ENCODE results near the gene LPIN2.
"Not testable (repeated sequence)": the region's sequence is repeated elsewhere in the genome, so short reads cannot be mapped to it uniquely, and the experiment has no call there.

The LPIN2 gene

DNA sequence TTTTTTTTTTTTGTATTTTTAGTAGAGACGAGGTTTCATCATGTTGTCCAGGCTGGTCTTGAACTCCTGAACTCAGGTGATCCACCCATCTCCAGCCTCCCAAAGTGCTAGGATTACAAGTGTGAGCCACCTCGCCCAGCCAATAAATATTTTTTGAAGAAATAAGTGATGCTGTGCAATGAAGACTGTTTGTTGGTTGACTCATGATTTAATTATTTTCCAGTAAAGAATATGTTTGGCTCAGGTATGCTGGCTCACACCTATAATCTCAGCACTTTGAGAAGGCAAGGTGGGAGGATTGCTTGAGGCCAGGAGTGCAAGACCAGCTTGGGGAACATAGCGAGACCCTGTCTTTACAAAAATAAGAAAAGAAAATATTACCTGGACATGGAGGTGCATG lies 41.8 kb upstream of the LPIN2 start:
- Histone ChIP-seq H3K4me3 (ENCODE audit: low read depth in 1 of 2, low read length in 2 of 2) (no peak overlapping the region), H3K27ac (ENCODE audit: low read length) (no peak overlapping the region), H3K4me1 (ENCODE audit: control insufficient read depth in 1 of 2, insufficient read depth in 2 of 2, low read length in 2 of 2) (no peaks in the 10 kb centered on the region), H3K27me3 (ENCODE audit: low read depth, low read length) (no peaks in the 10 kb centered on the region), H3K9me3 (ENCODE audit: control insufficient read depth in 1 of 2, low read length in 2 of 2) (no peaks in the 10 kb centered on the region), H3K36me3 (ENCODE audit: control insufficient read depth in 1 of 2, insufficient read depth in 2 of 2, low read length in 2 of 2) (no peaks in the 10 kb centered on the region)

DNA sequence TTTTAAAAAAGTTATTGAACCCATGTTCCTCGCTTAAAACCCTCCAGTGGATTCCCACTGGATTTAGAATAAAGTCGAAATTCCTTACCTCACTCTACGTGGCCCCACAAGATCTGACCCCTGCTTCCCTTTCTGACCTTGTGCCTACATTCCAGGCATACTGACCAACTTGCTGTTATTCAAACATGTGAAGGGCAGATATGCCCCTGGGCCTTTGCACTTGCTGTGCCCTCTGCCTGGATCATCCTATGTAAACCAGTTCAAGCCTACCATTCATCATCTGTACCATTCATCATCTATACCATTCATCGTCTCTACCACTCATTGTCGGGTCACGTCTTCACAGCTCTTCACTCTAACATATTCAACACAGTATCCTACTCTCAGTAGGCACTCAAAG lies 41.3 kb upstream of the LPIN2 start:
- Histone ChIP-seq H3K9me3 (ENCODE audit: control insufficient read depth in 1 of 2, low read length in 2 of 2) (no peaks in the 10 kb centered on the region), H3K4me1 (ENCODE audit: control insufficient read depth in 1 of 2, insufficient read depth in 2 of 2, low read length in 2 of 2) (no peaks in the 10 kb centered on the region), H3K27me3 (ENCODE audit: low read depth, low read length) (no peaks in the 10 kb centered on the region)

DNA sequence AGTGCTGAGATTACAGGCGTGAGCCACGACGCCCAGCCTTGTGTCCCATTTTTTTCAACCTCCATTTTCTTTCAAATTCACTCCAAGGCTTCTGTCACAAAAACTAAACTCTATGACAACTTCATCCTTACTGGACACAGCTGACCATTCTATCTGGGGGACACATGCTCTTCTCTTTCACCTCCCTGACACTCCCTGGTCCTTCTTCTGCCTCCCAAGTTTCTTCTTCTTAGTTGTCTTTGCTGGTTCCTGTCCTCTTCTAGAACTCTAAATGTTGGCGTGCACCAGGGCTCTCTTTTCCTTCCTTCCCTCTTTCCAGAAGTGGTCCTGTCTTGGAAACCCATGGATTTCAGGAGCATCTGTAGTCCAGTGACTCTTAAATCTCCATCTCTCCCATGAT lies 40.1 kb upstream of the LPIN2 start:
- H3K4me3 ChIP-seq (ENCODE audit: low read depth in 1 of 2, low read length in 2 of 2): no peak overlapping the region
- H3K36me3 ChIP-seq (ENCODE audit: control insufficient read depth in 1 of 2, insufficient read depth in 2 of 2, low read length in 2 of 2): no peaks in the 10 kb centered on the region
- no peaks in the 10 kb centered on the region for H3K27me3 ChIP-seq (ENCODE audit: low read depth, low read length)
- no peaks in the 10 kb centered on the region for H3K9me3 ChIP-seq (ENCODE audit: control insufficient read depth in 1 of 2, low read length in 2 of 2)
- no peaks in the 10 kb centered on the region for H3K4me1 ChIP-seq (ENCODE audit: control insufficient read depth in 1 of 2, insufficient read depth in 2 of 2, low read length in 2 of 2)
- no peak overlapping the region for H3K27ac ChIP-seq (ENCODE audit: low read length)

More for the DNA sequence above, 41.3 kb upstream of the LPIN2 start:
- Histone ChIP-seq H3K36me3 (ENCODE audit: control insufficient read depth in 1 of 2, insufficient read depth in 2 of 2, low read length in 2 of 2) (no peaks in the 10 kb centered on the region), H3K4me3 (ENCODE audit: low read depth in 1 of 2, low read length in 2 of 2) (no peak overlapping the region), H3K27ac (ENCODE audit: low read length) (no peak overlapping the region)

DNA sequence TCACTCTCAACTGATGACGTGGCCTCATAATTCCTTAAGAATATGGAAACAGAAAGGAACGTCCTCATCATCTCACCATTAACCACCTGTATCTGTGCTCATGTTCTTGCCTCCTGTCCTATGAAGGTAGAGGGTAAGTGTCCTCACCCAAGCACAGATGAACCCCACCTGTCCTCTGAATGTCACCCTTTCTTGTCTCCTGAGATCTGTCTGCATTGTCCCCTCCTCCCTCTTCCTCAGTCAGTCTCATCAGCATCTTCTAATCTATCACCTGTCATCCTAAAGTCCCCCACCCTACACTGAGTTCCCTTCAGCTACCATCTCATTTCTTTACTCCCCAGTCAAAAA lies 39.4 kb upstream of the LPIN2 start:
- Histone ChIP-seq H3K9me3 (ENCODE audit: control insufficient read depth in 1 of 2, low read length in 2 of 2) (no peaks in the 10 kb centered on the region), H3K4me3 (ENCODE audit: low read depth in 1 of 2, low read length in 2 of 2) (no peak overlapping the region), H3K4me1 (ENCODE audit: control insufficient read depth in 1 of 2, insufficient read depth in 2 of 2, low read length in 2 of 2) (no peaks in the 10 kb centered on the region), H3K27me3 (ENCODE audit: low read depth, low read length) (no peaks in the 10 kb centered on the region), H3K36me3 (ENCODE audit: control insufficient read depth in 1 of 2, insufficient read depth in 2 of 2, low read length in 2 of 2) (no peaks in the 10 kb centered on the region), H3K27ac (ENCODE audit: low read length) (peak overlapping the region; percentile 87)

DNA sequence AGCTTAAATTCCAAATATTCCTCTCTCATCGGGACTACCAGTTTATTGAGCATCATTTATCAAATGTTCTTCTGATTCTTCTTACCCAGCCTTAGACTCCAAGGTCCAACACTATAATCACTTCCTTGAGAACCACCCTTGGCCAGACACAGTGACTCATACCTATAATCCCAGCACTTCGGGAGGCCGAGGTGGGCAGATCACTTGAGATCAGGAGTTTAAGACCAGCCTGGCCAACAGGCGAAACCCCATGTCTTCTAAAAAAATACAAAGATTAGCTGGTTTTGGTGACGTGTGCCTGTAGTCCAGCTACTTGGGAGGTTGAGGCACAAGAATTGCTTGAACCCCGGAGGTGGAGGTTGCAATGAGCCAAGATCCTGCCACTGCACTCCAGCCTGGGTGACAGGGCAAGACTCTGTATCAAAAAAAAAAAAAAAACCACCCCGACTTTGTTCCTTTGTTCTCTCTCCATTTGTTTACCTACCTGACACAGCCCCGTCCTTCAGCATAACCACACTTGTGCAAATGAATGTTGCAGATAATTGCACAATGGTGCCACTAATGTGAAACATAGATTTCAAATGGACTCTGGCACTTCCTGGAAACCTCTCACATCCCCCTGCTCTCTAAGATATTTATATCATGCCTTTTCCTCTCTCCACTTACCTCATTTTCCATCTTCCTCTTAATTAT lies 38.9 kb upstream of the LPIN2 start:
- H3K27me3 ChIP-seq (ENCODE audit: low read depth, low read length): no peaks in the 10 kb centered on the region
- H3K36me3 ChIP-seq (ENCODE audit: control insufficient read depth in 1 of 2, insufficient read depth in 2 of 2, low read length in 2 of 2): no peaks in the 10 kb centered on the region
- H3K4me1 ChIP-seq (ENCODE audit: control insufficient read depth in 1 of 2, insufficient read depth in 2 of 2, low read length in 2 of 2): no peaks in the 10 kb centered on the region
- H3K9me3 ChIP-seq (ENCODE audit: control insufficient read depth in 1 of 2, low read length in 2 of 2): no peaks in the 10 kb centered on the region
- peak overlapping the region; percentile 87 for H3K27ac ChIP-seq (ENCODE audit: low read length)
- H3K4me3 ChIP-seq (ENCODE audit: low read depth in 1 of 2, low read length in 2 of 2): no peak overlapping the region

DNA sequence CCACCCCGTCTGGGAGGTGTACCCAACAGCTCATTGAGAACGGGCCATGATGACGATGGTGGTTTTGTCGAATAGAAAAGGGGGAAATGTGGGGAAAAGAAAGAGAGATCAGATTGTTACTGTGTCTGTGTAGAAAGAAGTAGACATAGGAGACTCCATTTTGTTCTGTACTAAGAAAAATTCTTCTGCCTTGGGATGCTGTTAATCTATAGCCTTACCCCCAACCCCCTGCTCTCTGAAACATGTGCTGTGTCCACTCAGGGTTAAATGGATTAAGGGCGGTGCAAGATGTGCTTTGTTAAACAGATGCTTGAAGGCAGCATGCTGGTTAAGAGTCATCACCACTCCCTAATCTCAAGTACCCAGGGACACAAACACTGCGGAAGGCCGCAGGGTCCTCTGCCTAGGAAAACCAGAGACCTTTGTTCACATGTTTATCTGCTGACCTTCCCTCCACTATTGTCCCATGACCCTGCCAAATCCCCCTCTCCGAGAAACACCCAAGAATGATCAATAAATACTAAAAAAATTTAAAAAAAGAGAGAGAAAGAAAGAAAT lies 37.0 kb upstream of the LPIN2 start:
- not testable (repeated sequence) for H3K9me3 ChIP-seq (ENCODE audit: control insufficient read depth in 1 of 2, low read length in 2 of 2); H3K4me1 ChIP-seq (ENCODE audit: control insufficient read depth in 1 of 2, insufficient read depth in 2 of 2, low read length in 2 of 2); H3K27ac ChIP-seq (ENCODE audit: low read length); H3K27me3 ChIP-seq (ENCODE audit: low read depth, low read length); H3K4me3 ChIP-seq (ENCODE audit: low read depth in 1 of 2, low read length in 2 of 2); H3K36me3 ChIP-seq (ENCODE audit: control insufficient read depth in 1 of 2, insufficient read depth in 2 of 2, low read length in 2 of 2)

DNA sequence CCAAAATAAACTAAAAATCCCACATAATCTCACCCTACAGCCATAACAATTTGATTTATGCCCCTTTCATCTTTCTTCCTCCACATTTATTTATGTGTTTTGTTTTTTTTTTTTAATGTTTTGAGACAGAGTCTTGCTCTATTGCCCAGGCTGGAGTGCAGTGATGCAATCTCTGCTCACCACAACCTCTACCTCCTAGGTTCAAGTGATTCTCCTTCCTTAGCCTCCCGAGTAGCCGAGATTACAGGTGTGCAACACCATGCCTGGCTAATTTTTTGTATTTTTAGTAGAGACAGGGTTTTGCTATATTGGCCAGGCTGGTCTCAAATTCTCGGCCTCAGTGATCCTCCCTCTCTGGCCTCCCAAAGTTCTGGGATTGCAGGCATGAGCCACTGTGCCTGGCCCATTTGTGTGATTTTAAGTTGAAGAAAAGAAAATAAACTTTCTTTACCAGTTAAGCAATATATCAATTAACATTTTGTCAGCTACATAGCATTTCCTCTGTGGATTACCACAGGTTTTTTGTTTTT lies 35.9 kb upstream of the LPIN2 start:
- no peak overlapping the region for H3K27ac ChIP-seq (ENCODE audit: low read length)
- no peak overlapping the region for H3K4me3 ChIP-seq (ENCODE audit: low read depth in 1 of 2, low read length in 2 of 2)
- H3K36me3 ChIP-seq (ENCODE audit: control insufficient read depth in 1 of 2, insufficient read depth in 2 of 2, low read length in 2 of 2): no peaks in the 10 kb centered on the region
- peaks cover 6 to 10% of the 10 kb centered on the region in 2 donors for H3K4me1 ChIP-seq (ENCODE audit: control insufficient read depth in 1 of 2, insufficient read depth in 2 of 2, low read length in 2 of 2)
- H3K9me3 ChIP-seq (ENCODE audit: control insufficient read depth in 1 of 2, low read length in 2 of 2): no peaks in the 10 kb centered on the region
- H3K27me3 ChIP-seq (ENCODE audit: low read depth, low read length): no peaks in the 10 kb centered on the region

DNA sequence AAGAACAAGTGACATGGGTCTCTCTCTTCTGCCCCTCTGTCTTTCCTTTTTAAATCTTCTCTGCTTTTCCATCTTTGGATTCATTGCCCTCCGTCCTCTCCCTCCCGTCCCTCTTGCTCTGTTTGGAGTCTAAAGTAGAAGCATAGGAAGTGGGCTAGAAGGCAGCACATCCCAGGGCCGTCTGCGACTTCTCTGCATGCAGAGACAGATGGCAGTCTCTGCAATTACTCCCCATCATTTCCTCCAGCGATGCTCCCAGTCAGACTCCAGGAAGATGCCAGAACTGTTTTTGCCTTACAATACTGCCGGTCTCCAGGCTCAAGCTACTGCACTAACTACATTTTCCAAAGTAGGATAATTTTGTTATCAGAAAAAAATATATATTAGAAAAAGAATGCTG lies 35.2 kb upstream of the LPIN2 start:
- Histone ChIP-seq H3K9me3 (ENCODE audit: control insufficient read depth in 1 of 2, low read length in 2 of 2) (no peaks in the 10 kb centered on the region), H3K27ac (ENCODE audit: low read length) (no peak overlapping the region), H3K4me3 (ENCODE audit: low read depth in 1 of 2, low read length in 2 of 2) (no peak overlapping the region), H3K27me3 (ENCODE audit: low read depth, low read length) (no peaks in the 10 kb centered on the region), H3K4me1 (ENCODE audit: control insufficient read depth in 1 of 2, insufficient read depth in 2 of 2, low read length in 2 of 2) (peaks cover 6 to 10% of the 10 kb centered on the region in 2 donors), H3K36me3 (ENCODE audit: control insufficient read depth in 1 of 2, insufficient read depth in 2 of 2, low read length in 2 of 2) (no peaks in the 10 kb centered on the region)

DNA sequence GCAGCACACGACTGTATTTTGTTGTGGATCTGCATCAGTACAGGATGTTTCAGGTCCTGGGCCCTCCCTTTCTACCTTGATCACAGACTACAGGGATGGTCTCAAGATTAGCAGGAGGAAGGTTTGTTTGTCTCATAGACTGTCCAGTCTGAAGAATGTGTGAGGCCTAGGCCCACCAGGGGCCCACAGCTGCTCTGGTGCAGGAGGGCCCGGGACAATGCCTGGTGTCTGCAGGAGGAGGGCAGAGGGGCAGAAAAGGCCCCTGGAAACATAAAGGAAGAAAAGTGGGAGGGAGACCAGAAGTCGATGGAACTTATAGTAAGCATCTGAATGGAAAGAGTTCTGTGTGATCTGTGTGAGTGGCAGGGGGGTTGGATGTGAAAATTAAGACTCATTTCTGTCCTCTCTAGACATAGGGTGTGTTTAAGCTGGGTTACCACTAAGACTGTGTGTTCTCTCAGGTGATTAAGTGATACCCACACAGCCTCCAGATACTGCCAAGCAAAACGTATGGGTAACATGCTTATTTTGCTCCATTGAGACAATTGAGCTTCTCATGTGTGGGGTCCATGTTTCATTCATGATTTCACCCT lies 33.4 kb upstream of the LPIN2 start:
- Histone ChIP-seq H3K36me3 (ENCODE audit: control insufficient read depth in 1 of 2, insufficient read depth in 2 of 2, low read length in 2 of 2) (no peaks in the 10 kb centered on the region), H3K4me3 (ENCODE audit: low read depth in 1 of 2, low read length in 2 of 2) (no peak overlapping the region), H3K27ac (ENCODE audit: low read length) (no peak overlapping the region)

DNA sequence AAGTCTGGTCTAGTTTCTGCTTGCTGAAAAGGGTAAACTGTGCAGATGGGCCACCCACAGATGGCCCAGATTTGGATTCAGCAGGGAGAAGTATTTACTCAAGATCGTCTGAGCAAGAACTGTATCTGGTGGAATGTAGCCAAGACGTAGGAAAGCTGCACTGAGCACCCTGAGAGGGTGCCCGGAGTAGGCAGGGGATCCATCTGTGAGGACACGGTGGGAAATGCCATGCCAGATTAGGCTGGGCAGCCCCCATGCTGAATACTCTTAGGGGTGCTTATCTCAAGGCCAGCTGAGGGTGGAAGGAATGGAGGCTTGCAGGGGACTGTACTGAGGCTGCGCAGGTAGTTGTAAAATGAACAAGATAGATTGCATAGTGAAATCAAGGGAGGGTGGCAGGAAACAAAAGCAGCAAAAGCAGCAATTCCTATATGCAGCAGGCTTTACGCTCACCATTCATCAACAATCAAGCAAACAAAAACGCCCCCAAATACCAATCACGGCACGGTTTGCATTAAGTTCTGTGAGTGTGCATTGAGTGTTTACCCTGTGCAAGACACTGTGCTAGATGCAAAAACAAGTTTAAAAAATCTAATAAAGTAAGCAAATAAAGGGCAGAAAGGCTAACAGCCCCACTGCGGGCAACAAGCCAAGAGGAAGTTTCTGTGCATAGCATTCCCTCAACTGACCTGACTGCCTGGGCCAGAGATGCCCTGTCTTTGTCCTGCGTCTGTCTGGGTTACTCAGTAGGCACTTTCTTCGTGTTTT lies 32.2 kb upstream of the LPIN2 start:
- Histone ChIP-seq H3K9me3 (ENCODE audit: control insufficient read depth in 1 of 2, low read length in 2 of 2) (no peaks in the 10 kb centered on the region), H3K27me3 (ENCODE audit: low read depth, low read length) (no peaks in the 10 kb centered on the region), H3K27ac (ENCODE audit: low read length) (peak overlapping the region; percentile 65), H3K4me3 (ENCODE audit: low read depth in 1 of 2, low read length in 2 of 2) (no peak overlapping the region), H3K4me1 (ENCODE audit: control insufficient read depth in 1 of 2, insufficient read depth in 2 of 2, low read length in 2 of 2) (peaks cover 6 to 10% of the 10 kb centered on the region in 2 donors), H3K36me3 (ENCODE audit: control insufficient read depth in 1 of 2, insufficient read depth in 2 of 2, low read length in 2 of 2) (no peaks in the 10 kb centered on the region)

More for the DNA sequence above, 33.4 kb upstream of the LPIN2 start:
- H3K4me1 ChIP-seq (ENCODE audit: control insufficient read depth in 1 of 2, insufficient read depth in 2 of 2, low read length in 2 of 2): peaks cover 6 to 10% of the 10 kb centered on the region in 2 donors
- H3K27me3 ChIP-seq (ENCODE audit: low read depth, low read length): no peaks in the 10 kb centered on the region
- H3K9me3 ChIP-seq (ENCODE audit: control insufficient read depth in 1 of 2, low read length in 2 of 2): no peaks in the 10 kb centered on the region

DNA sequence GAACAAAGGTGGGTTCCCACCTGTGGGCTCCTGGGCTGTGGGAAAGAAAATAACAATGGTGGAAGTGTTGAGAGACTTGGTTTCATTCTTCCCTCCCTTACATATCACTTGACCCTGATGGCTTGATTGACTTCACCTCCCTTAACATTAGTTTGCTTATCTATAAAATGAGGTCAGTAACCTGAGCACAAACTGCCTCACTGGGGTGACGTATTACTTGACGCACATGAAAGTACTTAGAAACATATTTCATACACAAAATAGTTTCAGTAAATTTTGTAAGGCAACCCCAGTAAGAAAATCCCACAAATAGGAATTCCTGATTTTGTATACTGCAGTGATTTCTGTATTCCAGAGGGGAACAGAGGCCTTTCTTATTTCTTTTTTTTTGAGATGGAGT lies 29.4 kb upstream of the LPIN2 start:
- H3K27me3 ChIP-seq (ENCODE audit: low read depth, low read length): no peaks in the 10 kb centered on the region
- no peaks in the 10 kb centered on the region for H3K9me3 ChIP-seq (ENCODE audit: control insufficient read depth in 1 of 2, low read length in 2 of 2)
- H3K27ac ChIP-seq (ENCODE audit: low read length): peak overlapping the region; percentile 2
- H3K36me3 ChIP-seq (ENCODE audit: control insufficient read depth in 1 of 2, insufficient read depth in 2 of 2, low read length in 2 of 2): no peaks in the 10 kb centered on the region
- H3K4me1 ChIP-seq (ENCODE audit: control insufficient read depth in 1 of 2, insufficient read depth in 2 of 2, low read length in 2 of 2): peaks cover 6 to 10% of the 10 kb centered on the region in 2 donors
- no peak overlapping the region for H3K4me3 ChIP-seq (ENCODE audit: low read depth in 1 of 2, low read length in 2 of 2)

Measured in muscle layer of duodenum (tissue), 2 donors.